T-helper 1 cell treated with Interleukin-12 subunit alpha and Interleukin-12 subunit beta and Interleukin-4 antibody, amounts not matched to agents 30 ng/mL and 1 ng/mL, for 36 hours (primary cell): ENCODE data around the gene ZIM2. TPM values are rescaled to one million over a fixed set of nuclear protein-coding genes. Genes with fewer than 3 reads are reported as not detected.

ENCODE experiments used
- total RNA-seq: library from RNA; stranded (reverse); gene quantifications from 2 replicates; pipeline ENCODE4 v1.2.3, GENCODE V29; 2022

The ZIM2 gene
- total RNA-seq, 1 donor from 2014 or later: not detected

Other genes starting within 250 kb of the ZIM2 start
- 6.1 and 6.2 TPM in 2 replicates for gene ZNF71, start 245.4 kb downstream of the ZIM2 start, total RNA-seq
- 0.27 TPM in 2 replicates for gene SMIM17, start 197.6 kb downstream of the ZIM2 start, total RNA-seq
- gene ZNF835, start 169.0 kb downstream of the ZIM2 start, total RNA-seq: 0.10 and 0.20 TPM in 2 replicates
- not detected in 2 replicates for gene PEG3, start within 50 bp of the ZIM2 start, total RNA-seq